ENCODE results near the gene REXO5.

The REXO5 gene

GRCh38 chr16:20829536-20829935 lies 23.2 kb downstream of the REXO5 start:
- TF ChIP-seq SIN3A (IDR thresholded peaks at IDR 0.05; ENCODE audit: borderline replicate concordance, insufficient read depth, low read length): no peak
- TF ChIP-seq REST (IDR thresholded peaks at IDR 0.05; ENCODE audit: insufficient read depth in 1 of 2, low read depth in 2 of 2, low read length in 2 of 2): no peak
- no peak for TF ChIP-seq POLR2AphosphoS5 (IDR thresholded peaks at IDR 0.05; ENCODE audit: low read depth, low read length)
- TF ChIP-seq TAF1 (IDR thresholded peaks at IDR 0.05; ENCODE audit: borderline replicate concordance, insufficient read depth, low read length): no peak
- TF ChIP-seq FOXP2 (optimal IDR thresholded peaks at IDR 0.05; ENCODE audit: borderline replicate concordance, extremely low read depth, extremely low read length, insufficient read depth): no peak

- no peak for TF ChIP-seq REST (IDR thresholded peaks at IDR 0.05; ENCODE audit: insufficient read depth in 1 of 2, low read depth in 2 of 2, low read length in 2 of 2)
- no peak for TF ChIP-seq FOXP2 (optimal IDR thresholded peaks at IDR 0.05; ENCODE audit: borderline replicate concordance, extremely low read depth, extremely low read length, insufficient read depth)
- TF ChIP-seq POLR2AphosphoS5 (IDR thresholded peaks at IDR 0.05; ENCODE audit: low read depth, low read length): no peak
- no peak for TF ChIP-seq SIN3A (IDR thresholded peaks at IDR 0.05; ENCODE audit: borderline replicate concordance, insufficient read depth, low read length)
- no peak for TF ChIP-seq TAF1 (IDR thresholded peaks at IDR 0.05; ENCODE audit: borderline replicate concordance, insufficient read depth, low read length)
Observed at GRCh38 chr16:20830372-20830771, 24.0 kb downstream of the REXO5 start.

- TF ChIP-seq REST (IDR thresholded peaks at IDR 0.05; ENCODE audit: insufficient read depth in 1 of 2, low read depth in 2 of 2, low read length in 2 of 2) (no peak), SIN3A (IDR thresholded peaks at IDR 0.05; ENCODE audit: borderline replicate concordance, insufficient read depth, low read length) (no peak), TAF1 (IDR thresholded peaks at IDR 0.05; ENCODE audit: borderline replicate concordance, insufficient read depth, low read length) (no peak), POLR2AphosphoS5 (IDR thresholded peaks at IDR 0.05; ENCODE audit: low read depth, low read length) (no peak)
Observed at GRCh38 chr16:20833086-20833485, 26.8 kb downstream of the REXO5 start.

- no peak for TF ChIP-seq POLR2AphosphoS5 (IDR thresholded peaks at IDR 0.05; ENCODE audit: low read depth, low read length)
- TF ChIP-seq SIN3A (IDR thresholded peaks at IDR 0.05; ENCODE audit: borderline replicate concordance, insufficient read depth, low read length): no peak
- no peak for TF ChIP-seq FOXP2 (optimal IDR thresholded peaks at IDR 0.05; ENCODE audit: borderline replicate concordance, extremely low read depth, extremely low read length, insufficient read depth)
- no peak for TF ChIP-seq TAF1 (IDR thresholded peaks at IDR 0.05; ENCODE audit: borderline replicate concordance, insufficient read depth, low read length)
- no peak for TF ChIP-seq REST (IDR thresholded peaks at IDR 0.05; ENCODE audit: insufficient read depth in 1 of 2, low read depth in 2 of 2, low read length in 2 of 2)
Observed at GRCh38 chr16:20838240-20838639, 31.9 kb downstream of the REXO5 start.

- TF ChIP-seq REST (IDR thresholded peaks at IDR 0.05; ENCODE audit: insufficient read depth in 1 of 2, low read depth in 2 of 2, low read length in 2 of 2): no peak
- no peak for TF ChIP-seq SIN3A (IDR thresholded peaks at IDR 0.05; ENCODE audit: borderline replicate concordance, insufficient read depth, low read length)
- no peak for TF ChIP-seq POLR2AphosphoS5 (IDR thresholded peaks at IDR 0.05; ENCODE audit: low read depth, low read length)
Observed at GRCh38 chr16:20839504-20839903, 33.2 kb downstream of the REXO5 start.

All from PFSK-1 (cell line).